Stromal cell of bone marrow (primary cell): ENCODE measurements around the gene SIRT2.

ENCODE experiments used
- DNase-seq: peaks from one replicate; pipeline ENCODE4 v3.0.0-alpha.2; 2012; ENCODE audit warnings: low read depth

SIRT2 gene

GRCh38 chr19:38920602-38921419 is 21.4 kb upstream of the SIRT2 start:
- no peak for DNase-seq

- no peak for DNase-seq
Measured at GRCh38 chr19:38919837-38920601, 20.6 kb upstream of the SIRT2 start.

- no peak for DNase-seq
Measured at GRCh38 chr19:38918526-38918925, 19.1 kb upstream of the SIRT2 start.

- no peak for DNase-seq
Measured at GRCh38 chr19:38917921-38918491, 18.6 kb upstream of the SIRT2 start.

- no peak for DNase-seq
Measured at GRCh38 chr19:38917516-38917915, 18.1 kb upstream of the SIRT2 start.

GRCh38 chr19:38915329-38916321 is 16.2 kb upstream of the SIRT2 start:
- no peak for DNase-seq

GRCh38 chr19:38913958-38914357 is 14.5 kb upstream of the SIRT2 start:
- DNase-seq = no peak

- DNase-seq = no peak
Measured at GRCh38 chr19:38912600-38913514, 13.4 kb upstream of the SIRT2 start.

GRCh38 chr19:38911388-38912001 is 12.1 kb upstream of the SIRT2 start:
- DNase-seq = no peak

- DNase-seq = no peak
Measured at GRCh38 chr19:38910488-38910887, 11.1 kb upstream of the SIRT2 start.

- no peak for DNase-seq
Measured at GRCh38 chr19:38908911-38909310, 9.5 kb upstream of the SIRT2 start.

GRCh38 chr19:38907670-38908069 is 8.3 kb upstream of the SIRT2 start:
- no peak for DNase-seq

GRCh38 chr19:38907227-38907626 is 7.8 kb upstream of the SIRT2 start:
- no peak for DNase-seq

GRCh38 chr19:38905620-38906019 is 6.2 kb upstream of the SIRT2 start:
- DNase-seq = no peak

GRCh38 chr19:38904581-38905539 is 5.4 kb upstream of the SIRT2 start:
- DNase-seq = no peak

GRCh38 chr19:38901683-38902082 is 2.3 kb upstream of the SIRT2 start:
- DNase-seq = no peak

- no peak for DNase-seq
Measured at GRCh38 chr19:38900743-38901190, 1.3 kb upstream of the SIRT2 start.

GRCh38 chr19:38900202-38900629 is 798 bp upstream of the SIRT2 start:
- no peak for DNase-seq
